ENCODE data around the gene ITGA1. TPM values are rescaled to one million over a fixed set of nuclear protein-coding genes. Genes with fewer than 3 reads are reported as not detected.

ITGA1 gene
- total RNA-seq, 1 experiment from 2014 or later: 26.4 TPM

GRCh38 chr5:52885614-52886013 lies 97.9 kb downstream of the ITGA1 start:
- TF ChIP-seq CTCF (IDR thresholded peaks at IDR 0.05; ENCODE audit: insufficient read depth in 1 of 2, low read depth in 1 of 2, low read length in 1 of 2, severe bottlenecking in 1 of 2, unreplicated experiment in 1 of 2): no peak
- no TSS peak for BruUV-seq (replicated peaks)
- H3K36me3 ChIP-seq (ENCODE audit: control insufficient read depth, insufficient read depth, low read length): no peaks in the 10 kb centered on the region
- intact Hi-C loops (cut with micrococcal nuclease; ENCODE audit: unreplicated experiment): loop anchor here (1.0 kb wide), 1 partner anchor 20 kb away; no protein-coding TSS in a partner anchor
- ChIA-PET CTCF (no interaction called here), POLR2A (no interaction called here)
- H3K36me3 Mint-ChIP-seq (ENCODE audit: insufficient read depth, unreplicated experiment): peaks cover 5% of the 10 kb centered on the region
- no peaks in the 10 kb centered on the region for H3K9me3 ChIP-seq
- H3K4me1 Mint-ChIP-seq (ENCODE audit: low read depth, unreplicated experiment): peaks cover 24% of the 10 kb centered on the region
- DNase-seq: no peak
- no peak overlapping the region for H3K4me3 ChIP-seq (ENCODE audit: low read depth, low read length)
- H3K4me1 ChIP-seq: peaks cover 22% of the 10 kb centered on the region
- no peaks in the 10 kb centered on the region for H3K27me3 Mint-ChIP-seq (ENCODE audit: insufficient read depth, unreplicated experiment)
- H3K4me3 Mint-ChIP-seq (ENCODE audit: unreplicated experiment): no peak overlapping the region
- no peak overlapping the region for H3K27ac Mint-ChIP-seq (ENCODE audit: unreplicated experiment)
- no peaks in the 10 kb centered on the region for H3K27me3 ChIP-seq (replicated peaks; ENCODE audit: control insufficient read depth, insufficient read depth, low read length)
- H3K9me3 Mint-ChIP-seq (ENCODE audit: unreplicated experiment): no peaks in the 10 kb centered on the region

DNA sequence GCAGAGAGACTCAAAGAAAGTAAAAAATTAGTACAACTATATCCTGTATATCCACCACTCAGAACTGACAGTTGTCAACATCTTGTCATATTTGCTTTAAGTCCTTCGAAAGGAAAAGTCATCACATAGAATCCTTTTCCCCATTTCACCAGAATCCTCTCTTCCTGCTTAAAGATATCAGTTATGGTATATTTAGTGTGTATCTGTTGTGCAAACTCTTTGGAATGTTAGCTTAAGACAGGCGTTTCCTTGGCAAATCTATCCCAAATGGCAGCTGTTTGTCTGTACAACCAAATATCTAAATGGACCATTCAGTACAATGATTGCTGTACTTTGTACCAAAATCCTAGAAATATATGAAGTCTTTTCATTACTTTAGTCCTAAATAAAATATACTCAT lies 98.5 kb downstream of the ITGA1 start:
- POLR2A ChIA-PET: no interaction called here
- H3K4me3 ChIP-seq (ENCODE audit: low read depth, low read length): no peak overlapping the region
- peaks cover 22% of the 10 kb centered on the region for H3K4me1 ChIP-seq
- H3K36me3 ChIP-seq (ENCODE audit: control insufficient read depth, insufficient read depth, low read length): no peaks in the 10 kb centered on the region
- no peaks in the 10 kb centered on the region for H3K9me3 ChIP-seq
- no peak overlapping the region for H3K4me3 Mint-ChIP-seq (ENCODE audit: unreplicated experiment)
- intact Hi-C loops (cut with micrococcal nuclease; ENCODE audit: unreplicated experiment): no loop called here
- BruUV-seq (replicated peaks): no TSS peak
- TF ChIP-seq CTCF (IDR thresholded peaks at IDR 0.05; ENCODE audit: insufficient read depth in 1 of 2, low read depth in 1 of 2, low read length in 1 of 2, severe bottlenecking in 1 of 2, unreplicated experiment in 1 of 2): no peak
- DNase-seq: no peak
- H3K4me1 Mint-ChIP-seq (ENCODE audit: low read depth, unreplicated experiment): peaks cover 24% of the 10 kb centered on the region
- CTCF ChIA-PET: no interaction called here
- no peak overlapping the region for H3K27ac Mint-ChIP-seq (ENCODE audit: unreplicated experiment)
- H3K36me3 Mint-ChIP-seq (ENCODE audit: insufficient read depth, unreplicated experiment): peaks cover 5% of the 10 kb centered on the region
- no peaks in the 10 kb centered on the region for H3K27me3 Mint-ChIP-seq (ENCODE audit: insufficient read depth, unreplicated experiment)
- no peaks in the 10 kb centered on the region for H3K9me3 Mint-ChIP-seq (ENCODE audit: unreplicated experiment)
- no peaks in the 10 kb centered on the region for H3K27me3 ChIP-seq (replicated peaks; ENCODE audit: control insufficient read depth, insufficient read depth, low read length)

DNA sequence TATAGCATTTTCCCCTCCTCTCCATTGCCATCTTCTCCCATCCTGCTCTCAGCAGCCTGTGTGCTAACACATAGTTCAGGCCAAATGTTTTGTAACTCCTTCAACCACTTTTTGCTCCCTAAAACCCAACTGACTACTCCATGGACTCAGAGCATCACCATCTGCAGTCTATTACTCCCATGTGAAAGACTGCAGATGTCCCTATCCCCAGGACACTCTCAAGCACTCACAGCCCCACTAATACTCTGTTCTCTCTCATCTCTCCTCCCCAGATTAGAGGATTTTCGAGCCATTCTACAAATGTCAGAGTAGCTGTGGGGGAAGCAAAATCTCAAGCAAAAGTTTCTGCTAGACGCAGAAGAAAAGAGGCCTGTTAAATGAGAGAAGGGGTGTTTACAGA lies 99.3 kb downstream of the ITGA1 start:
- Mint-ChIP-seq H3K4me3 (ENCODE audit: unreplicated experiment) (no peak overlapping the region), H3K36me3 (ENCODE audit: insufficient read depth, unreplicated experiment) (peaks cover 5% of the 10 kb centered on the region), H3K4me1 (ENCODE audit: low read depth, unreplicated experiment) (peaks cover 24% of the 10 kb centered on the region), H3K27ac (ENCODE audit: unreplicated experiment) (no peak overlapping the region), H3K27me3 (ENCODE audit: insufficient read depth, unreplicated experiment) (no peaks in the 10 kb centered on the region), H3K9me3 (ENCODE audit: unreplicated experiment) (no peaks in the 10 kb centered on the region)
- ChIA-PET POLR2A (no interaction called here), CTCF (no interaction called here)
- TF ChIP-seq CTCF (IDR thresholded peaks at IDR 0.05; ENCODE audit: insufficient read depth in 1 of 2, low read depth in 1 of 2, low read length in 1 of 2, severe bottlenecking in 1 of 2, unreplicated experiment in 1 of 2): no peak
- Histone ChIP-seq H3K9me3 (no peaks in the 10 kb centered on the region), H3K4me3 (ENCODE audit: low read depth, low read length) (no peak overlapping the region), H3K27me3 (replicated peaks; ENCODE audit: control insufficient read depth, insufficient read depth, low read length) (no peaks in the 10 kb centered on the region), H3K4me1 (peaks cover 24% of the 10 kb centered on the region), H3K36me3 (ENCODE audit: control insufficient read depth, insufficient read depth, low read length) (no peaks in the 10 kb centered on the region)
- intact Hi-C loops (cut with micrococcal nuclease; ENCODE audit: unreplicated experiment): no loop called here
- no TSS peak for BruUV-seq (replicated peaks)
- no peak for DNase-seq

Data from Caco-2 (cell line).